IMR-90 (cell line): ENCODE results near the gene TANC2. TPM values are rescaled to one million over a fixed set of nuclear protein-coding genes. Genes with fewer than 3 reads are reported as not detected.

ENCODE experiments used
- ATAC-seq: fragments of 200-7000 bp; cut with Tn5 transposase; 2 replicates; pipeline ENCODE4 v1.9.1; 2020; ENCODE audit warnings: low read depth, mild to moderate bottlenecking, moderate library complexity
- BruUV-seq: library from RNA; stranded (reverse); fragments of 400-500 nt; replicated peaks from 2 replicates; lab custom pipeline; 2021; lab: Mats Ljungman, UMichigan
- CTCF ChIA-PET: fragments of 300-600 bp; formaldehyde crosslinking; extraction: SDS; loops from one replicate; lab custom pipeline; 2021; ENCODE audit warnings: antibody characterized with exemption; lab: Yijun Ruan, JAX
- POLR2A ChIA-PET: fragments of 300-600 bp; sonication (Branson Sonifier 250); formaldehyde crosslinking; loops from one replicate; lab custom pipeline; 2022; ENCODE audit warnings: antibody characterized with exemption; ENCODE audit not compliant: unreplicated experiment; lab: Charles Lee
- DNase-seq: peaks from one replicate; pipeline ENCODE4 v3.0.0; 2013
- H2AFZ ChIP-seq: replicated peaks from 2 replicates; pipeline ENCODE3; 2013; ENCODE audit warnings: low read length, mild to moderate bottlenecking; ENCODE audit not compliant: poor library complexity
- H2AK5ac ChIP-seq: 2 replicates; pipeline ENCODE4 v1.6.1; 2013; ENCODE audit warnings: low read depth, low read length, inconsistent platforms
- H2AK9ac ChIP-seq: replicated peaks from 2 replicates; pipeline ENCODE3; 2013; ENCODE audit warnings: mild to moderate bottlenecking, low read depth, low read length, moderate library complexity; ENCODE audit not compliant: poor library complexity
- H2BK120ac ChIP-seq: 2 replicates; pipeline ENCODE4 v1.6.1; 2013; ENCODE audit warnings: low read depth, low read length, inconsistent platforms
- H2BK15ac ChIP-seq: 3 replicates; pipeline ENCODE4 v1.6.1; 2013; ENCODE audit warnings: low read depth, low read length, inconsistent platforms
- H2BK20ac ChIP-seq: 2 replicates; pipeline ENCODE4 v1.6.1; 2013; ENCODE audit warnings: low read depth, mild to moderate bottlenecking, inconsistent platforms, low read length, moderate library complexity
- H2BK5ac ChIP-seq: 2 replicates; pipeline ENCODE4 v1.6.1; 2013; ENCODE audit warnings: mild to moderate bottlenecking, low read depth, low read length, inconsistent platforms; ENCODE audit not compliant: poor library complexity, severe bottlenecking
- H3K14ac ChIP-seq: replicated peaks from 2 replicates; pipeline ENCODE4 v1.6.1; 2013; ENCODE audit warnings: low read depth, low read length, inconsistent platforms
- H3K18ac ChIP-seq: 2 replicates; pipeline ENCODE4 v1.6.1; 2013; ENCODE audit warnings: low read depth, low read length, control low read depth
- H3K23ac ChIP-seq: 2 replicates; pipeline ENCODE4 v1.6.1; 2013; ENCODE audit warnings: low read depth, low read length, inconsistent platforms
- H3K27ac ChIP-seq: 2 replicates; pipeline ENCODE4 v1.5.1; 2013; ENCODE audit warnings: mild to moderate bottlenecking, control low read depth, low read length; ENCODE audit not compliant: insufficient read depth
- H3K27me3 ChIP-seq: 2 replicates; pipeline ENCODE4 v1.6.1; 2013; ENCODE audit warnings: low read length; ENCODE audit not compliant: control insufficient read depth, insufficient read depth
- H3K36me3 ChIP-seq: 2 replicates; pipeline ENCODE4 v1.6.1; 2013; ENCODE audit warnings: low read length, mixed read lengths; ENCODE audit not compliant: control insufficient read depth, insufficient read depth
- H3K4ac ChIP-seq: 2 replicates; pipeline ENCODE4 v1.6.1; 2013; ENCODE audit warnings: low read depth, low read length, inconsistent platforms
- H3K4me1 ChIP-seq: 2 replicates; pipeline ENCODE4 v1.6.1; 2013; ENCODE audit warnings: low read length, mixed read lengths; ENCODE audit not compliant: control insufficient read depth, insufficient read depth
- H3K4me2 ChIP-seq: 2 replicates; pipeline ENCODE4 v1.6.1; 2013; ENCODE audit warnings: low read depth, mild to moderate bottlenecking, control low read depth, low read length, moderate library complexity
- H3K4me3 ChIP-seq: 2 replicates; pipeline ENCODE4 v1.5.1; 2013; ENCODE audit warnings: low read depth, mild to moderate bottlenecking, control low read depth, low read length, moderate library complexity; ENCODE audit not compliant: insufficient read depth
- H3K56ac ChIP-seq: 2 replicates; pipeline ENCODE4 v1.6.1; 2013; ENCODE audit warnings: low read length, inconsistent platforms; ENCODE audit not compliant: insufficient read depth; ENCODE audit errors: extremely low read depth
- H3K79me1 ChIP-seq, 2 experiments: 2 replicates each; pipeline ENCODE4 v1.6.1; 2013; ENCODE audit warnings: low read length in 2 of 2, inconsistent platforms in 1 of 2, low read depth in 1 of 2
- H3K9ac ChIP-seq: 2 replicates; pipeline ENCODE4 v1.6.1; 2013; ENCODE audit warnings: low read depth, low read length, control low read depth
- H3K9me1 ChIP-seq: 2 replicates; pipeline ENCODE4 v1.6.1; 2013; ENCODE audit warnings: low read length, inconsistent platforms; ENCODE audit not compliant: insufficient read depth
- H3K9me3 ChIP-seq: 2 replicates; pipeline ENCODE4 v1.6.1; 2013; ENCODE audit warnings: low read length; ENCODE audit not compliant: control insufficient read depth, insufficient read depth
- H4K20me1 ChIP-seq: 2 replicates; pipeline ENCODE4 v1.6.1; 2013; ENCODE audit warnings: low read length, inconsistent platforms; ENCODE audit not compliant: insufficient read depth
- H4K5ac ChIP-seq: 2 replicates; pipeline ENCODE4 v1.6.1; 2013; ENCODE audit warnings: mild to moderate bottlenecking, low read depth, low read length, control low read depth
- H4K8ac ChIP-seq, 2 experiments: 2 replicates each; pipeline ENCODE4 v1.6.1; 2013; ENCODE audit warnings: low read depth in 2 of 2, low read length in 2 of 2, control low read depth in 1 of 2, inconsistent platforms in 1 of 2
- H4K91ac ChIP-seq: 2 replicates; pipeline ENCODE4 v1.6.1; 2013; ENCODE audit warnings: low read depth, low read length, inconsistent platforms; ENCODE audit not compliant: insufficient read depth
- CEBPB ChIP-seq: IDR thresholded peaks from 2 replicates; pipeline ENCODE4 v1.6.1; 2012; ENCODE audit warnings: low read depth, low read length, improper control_type of control experiment
- CTCF ChIP-seq: conservative IDR thresholded peaks from 2 replicates; pipeline ENCODE4 v1.5.1; 2012; ENCODE audit warnings: mild to moderate bottlenecking, low read depth, low read length, improper control_type of control experiment
- FOS ChIP-seq: fragments of 150-350 bp; IDR thresholded peaks from 2 replicates; pipeline ENCODE4 v1.6.1; 2016; ENCODE audit warnings: low read depth, low read length
- MAFK ChIP-seq: IDR thresholded peaks from 2 replicates; pipeline ENCODE4 v1.6.1; 2012; ENCODE audit warnings: low read depth, low read length, improper control_type of control experiment
- MXI1 ChIP-seq: IDR thresholded peaks from 2 replicates; pipeline ENCODE4 v1.6.1; 2012; ENCODE audit warnings: low read depth, mild to moderate bottlenecking, low read length, moderate library complexity, borderline replicate concordance
- POLR2A ChIP-seq: IDR thresholded peaks from 2 replicates; pipeline ENCODE4 v1.6.1; 2012; ENCODE audit warnings: mild to moderate bottlenecking, low read depth, low read length
- RCOR1 ChIP-seq: IDR thresholded peaks from 2 replicates; pipeline ENCODE4 v1.6.1; 2012; ENCODE audit warnings: mild to moderate bottlenecking, low read length, improper control_type of control experiment; ENCODE audit not compliant: insufficient replicate concordance
- RFX5 ChIP-seq: IDR thresholded peaks from 2 replicates; pipeline ENCODE4 v1.8.0; 2012; ENCODE audit warnings: low read depth, mild to moderate bottlenecking, low read length, moderate library complexity
- USF2 ChIP-seq: fragments of 150-350 bp; IDR thresholded peaks from 2 replicates; pipeline ENCODE4 v1.6.1; 2017; ENCODE audit warnings: mild to moderate bottlenecking, antibody characterized with exemption, low read length, low read depth
- WGBS, 2 experiments: methylation state at CpG; one replicate each; pipeline versions ENCODE4 v1.1.5 to v1.1.7; 2013; ENCODE audit warnings: missing lambda C conversion rate in 2 of 2; ENCODE audit not compliant: insufficient read length in 1 of 2; ENCODE audit errors: extremely low coverage in 2 of 2; 5-methylcytosine and 5-hydroxymethylcytosine counted together
- dilution Hi-C: fragments of 300-500 bp; cut with HindIII; formaldehyde crosslinking; loops from one replicate; pipeline ENCODE4 v1.14.3; 2018; ENCODE audit warnings: low sequenced_read_pairs; ENCODE audit not compliant: unreplicated experiment
- in situ Hi-C: fragments of 300-500 bp; cut with MboI; formaldehyde crosslinking; loops from 3 replicates; pipeline ENCODE4 v1.14.3; 2019; ENCODE audit warnings: low sequenced_read_pairs, inconsistent platforms, mixed read lengths
- intact Hi-C: fragments of 100-400 bp; cut with micrococcal nuclease; formaldehyde crosslinking; loops from 2 replicates; pipeline ENCODE4 v1.10.0; 2022
- polyA plus RNA-seq, 3 experiments: library from polyadenylated mRNA; depleted of rRNA; stranded (reverse); fragments of >200 nt; gene quantifications; 2 replicates each; pipeline ENCODE4 v1.2.3, GENCODE V29; 2012; ENCODE audit warnings: low replicate concordance in 1 of 3
- total RNA-seq: library from RNA; depleted of rRNA; stranded (reverse); fragments of >200 nt; gene quantifications from 2 replicates; pipeline ENCODE4 v1.2.3, GENCODE V29; 2012
- TF ChIP-seq, protein P1 (sequence below): fragments of 150-350 bp; IDR thresholded peaks from 2 replicates; pipeline ENCODE4 v1.6.1; 2016; ENCODE audit warnings: low read depth, mild to moderate bottlenecking, low read length, moderate library complexity, borderline replicate concordance

TANC2 gene
- total and polyA plus RNA-seq, 2 of the 4 experiments (the other 2 are of a cell fraction), result 20.6 to 41.4 TPM

DNA sequence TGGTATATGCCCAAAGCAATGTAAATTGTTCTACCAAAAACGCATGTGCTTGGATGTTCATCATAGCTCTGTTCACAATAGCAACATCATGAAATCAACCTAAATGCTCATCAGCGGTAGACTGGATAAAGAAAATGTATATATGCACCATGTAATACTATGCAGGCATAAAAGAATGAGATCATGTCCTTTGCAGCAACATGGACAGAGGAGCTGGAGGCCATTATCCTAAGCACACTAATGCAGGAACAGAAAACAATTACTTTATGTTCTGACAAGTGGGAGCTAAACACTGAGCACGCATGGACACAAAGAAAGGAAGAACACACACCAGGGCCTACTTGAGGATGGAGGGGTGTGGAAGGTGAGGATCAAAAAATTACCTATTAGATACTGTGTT lies 33.7 kb downstream of the TANC2 start:
- H3K23ac ChIP-seq, result no peak overlapping the region
- no peak overlapping the region for H3K27ac ChIP-seq
- no peak overlapping the region for H2AFZ ChIP-seq
- no peak overlapping the region for H4K5ac ChIP-seq
- TF ChIP-seq CTCF (no peak), POLR2A (no peak), RFX5 (no peak), CEBPB (no peak), MXI1 (no peak), USF2 (no peak), RCOR1 (no peak), FOS (no peak), MAFK (no peak)
- TF ChIP-seq, protein P1, sequence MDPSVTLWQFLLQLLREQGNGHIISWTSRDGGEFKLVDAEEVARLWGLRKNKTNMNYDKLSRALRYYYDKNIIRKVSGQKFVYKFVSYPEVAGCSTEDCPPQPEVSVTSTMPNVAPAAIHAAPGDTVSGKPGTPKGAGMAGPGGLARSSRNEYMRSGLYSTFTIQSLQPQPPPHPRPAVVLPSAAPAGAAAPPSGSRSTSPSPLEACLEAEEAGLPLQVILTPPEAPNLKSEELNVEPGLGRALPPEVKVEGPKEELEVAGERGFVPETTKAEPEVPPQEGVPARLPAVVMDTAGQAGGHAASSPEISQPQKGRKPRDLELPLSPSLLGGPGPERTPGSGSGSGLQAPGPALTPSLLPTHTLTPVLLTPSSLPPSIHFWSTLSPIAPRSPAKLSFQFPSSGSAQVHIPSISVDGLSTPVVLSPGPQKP, result no peak
- no peaks in the 10 kb centered on the region for H3K4me1 ChIP-seq
- no peak overlapping the region for H2BK120ac ChIP-seq
- no peak overlapping the region for H3K4me3 ChIP-seq
- no peak overlapping the region for H3K18ac ChIP-seq
- H3K9me3 ChIP-seq, result no peaks in the 10 kb centered on the region
- no peaks in the 10 kb centered on the region for H3K36me3 ChIP-seq
- H2AK9ac ChIP-seq, result no peak overlapping the region
- no peaks in the 10 kb centered on the region for H3K27me3 ChIP-seq
- in situ Hi-C loops (no loop called here), intact Hi-C loops (loop anchor here (2.0 kb wide), 1 partner anchor 17 kb away; no protein-coding TSS in a partner anchor), dilution Hi-C loops (no loop called here)
- no peak overlapping the region for H3K56ac ChIP-seq
- no peak overlapping the region for H3K9ac ChIP-seq
- no peak overlapping the region for H4K8ac ChIP-seq
- no peak overlapping the region for H3K4me2 ChIP-seq
- no peak overlapping the region for H2BK20ac ChIP-seq
- H2BK15ac ChIP-seq, result no peak overlapping the region
- H3K79me1 ChIP-seq, result peaks cover 42 to 58% of the 10 kb centered on the region in 2 experiments
- no peak overlapping the region for H2AK5ac ChIP-seq
- no peak overlapping the region for H4K91ac ChIP-seq
- BruUV-seq, result no TSS peak
- DNase-seq, result no peak
- CTCF ChIA-PET, result interaction anchor here (0.6 kb wide), 1 partner anchor 15 kb away, joined by 3 read pairs; no protein-coding TSS in a partner anchor
- no peak overlapping the region for H2BK5ac ChIP-seq
- H4K20me1 ChIP-seq, result peaks cover 48% of the 10 kb centered on the region
- POLR2A ChIA-PET, result no interaction called here
- no peak for ATAC-seq
- H3K4ac ChIP-seq, result no peak overlapping the region
- no peak overlapping the region for H3K14ac ChIP-seq
- H3K9me1 ChIP-seq, result peaks cover 11% of the 10 kb centered on the region
- no CpG with 5 or more reads among the region's 3 CpGs for WGBS, 2 experiments
